MM.1S (cell line): Measurements from ENCODE around the gene N4BP2L2.

Experiments
- DNase-seq: peaks from one replicate; pipeline ENCODE4 v3.0.0-alpha.2; 2015
- H2AFZ ChIP-seq: fragments of 300-600 bp; sonication (generic); 2 replicates; pipeline ENCODE4 v1.6.0; 2016; ENCODE audit warnings: antibody characterized with exemption, low read length
- H3F3A ChIP-seq: fragments of 300-600 bp; sonication (generic); 2 replicates; pipeline ENCODE4 v1.6.1; 2016; ENCODE audit warnings: mild to moderate bottlenecking, antibody characterized with exemption, low read length, moderate library complexity, mixed read lengths; ENCODE audit not compliant: insufficient read depth
- H3K27ac ChIP-seq: fragments of 300-600 bp; sonication (generic); 2 replicates; pipeline ENCODE4 v1.5.1; 2016; ENCODE audit warnings: mild to moderate bottlenecking, low read length
- H3K27me3 ChIP-seq: fragments of 300-600 bp; sonication (generic); replicated peaks from 2 replicates; pipeline ENCODE4 v1.6.0; 2016; ENCODE audit warnings: low read length; ENCODE audit not compliant: insufficient read depth
- H3K36me3 ChIP-seq: fragments of 300-600 bp; sonication (generic); replicated peaks from 2 replicates; pipeline ENCODE4 v1.6.1; 2016; ENCODE audit warnings: mild to moderate bottlenecking, low read length, mixed read lengths; ENCODE audit not compliant: insufficient read depth
- H3K4me1 ChIP-seq: fragments of 300-600 bp; sonication (generic); 2 replicates; pipeline ENCODE4 v1.6.1; 2016; ENCODE audit warnings: low read length, mixed read lengths
- H3K4me2 ChIP-seq: fragments of 300-600 bp; sonication (generic); 2 replicates; pipeline ENCODE4 v1.6.0; 2016; ENCODE audit warnings: low read depth, low read length
- H3K4me3 ChIP-seq: fragments of 300-600 bp; sonication (generic); 2 replicates; pipeline ENCODE4 v1.5.1; 2016; ENCODE audit warnings: low read length, mixed read lengths
- H3K79me2 ChIP-seq: fragments of 300-600 bp; sonication (generic); 2 replicates; pipeline ENCODE4 v1.6.1; 2016; ENCODE audit warnings: mixed run types, low read length, mixed read lengths
- H3K9ac ChIP-seq: fragments of 300-600 bp; sonication (generic); 2 replicates; pipeline ENCODE4 v1.6.1; 2016; ENCODE audit warnings: low read length, mixed read lengths
- H3K9me2 ChIP-seq: fragments of 300-600 bp; sonication (generic); replicated peaks from 2 replicates; pipeline ENCODE4 v1.6.1; 2016; ENCODE audit warnings: mild to moderate bottlenecking, low read length, mixed read lengths; ENCODE audit not compliant: insufficient read depth
- H3K9me3 ChIP-seq: fragments of 300-600 bp; sonication (generic); replicated peaks from 2 replicates; pipeline ENCODE4 v1.6.1; 2016; ENCODE audit warnings: mild to moderate bottlenecking, low read length, mixed read lengths; ENCODE audit not compliant: insufficient read depth
- H4K20me1 ChIP-seq: fragments of 300-600 bp; sonication (generic); 2 replicates; pipeline ENCODE4 v1.6.1; 2016; ENCODE audit warnings: mild to moderate bottlenecking, low read length, moderate library complexity, mixed read lengths; ENCODE audit not compliant: insufficient read depth
- CTCF ChIP-seq: fragments of 300-600 bp; sonication (generic); IDR thresholded peaks from 2 replicates; pipeline ENCODE4 v1.5.1; 2016; ENCODE audit warnings: antibody characterized with exemption, low read length, mixed read lengths
- EZH2 ChIP-seq: fragments of 300-600 bp; sonication (generic); optimal IDR thresholded peaks from 2 replicates; pipeline ENCODE3; 2017; ENCODE audit warnings: low read depth, mild to moderate bottlenecking, antibody characterized with exemption, low read length, mixed read lengths
- EZH2phosphoT487 ChIP-seq: fragments of 300-600 bp; sonication (generic); IDR thresholded peaks from 2 replicates; pipeline ENCODE4 v1.6.1; 2018; ENCODE audit warnings: antibody characterized with exemption, low read length

The N4BP2L2 gene

DNA sequence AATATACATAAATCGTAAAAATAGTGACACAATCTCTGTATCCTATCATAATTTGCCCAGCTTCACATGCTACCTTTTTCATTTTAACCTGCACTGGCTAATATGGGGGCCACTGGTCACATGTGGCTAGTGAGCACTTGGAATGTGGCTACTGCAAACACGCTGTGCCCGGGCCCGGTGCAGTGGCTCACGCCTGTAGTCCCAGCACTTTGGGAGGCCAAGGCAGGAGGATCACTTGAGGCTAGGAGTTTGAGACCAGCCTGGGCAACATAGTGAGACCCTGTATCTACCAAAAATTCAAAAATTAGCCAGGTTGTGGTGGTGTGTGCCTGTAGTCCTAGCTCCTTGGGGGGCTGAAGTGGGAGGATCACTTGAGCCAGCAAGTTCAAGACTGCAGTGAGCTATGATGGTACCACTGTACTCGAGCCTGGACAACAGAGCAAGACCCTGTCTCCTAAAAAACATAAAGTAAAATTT lies 109.1 kb downstream of the N4BP2L2 start:
- H3F3A ChIP-seq: peaks cover 22% of the 10 kb centered on the region
- no peaks in the 10 kb centered on the region for H3K9me3 ChIP-seq
- no peaks in the 10 kb centered on the region for H3K36me3 ChIP-seq
- peak overlapping the region; percentile 72; the same call in 1 of the 2 replicates for H3K4me3 ChIP-seq
- H3K9ac ChIP-seq: no peak overlapping the region
- H3K4me2 ChIP-seq: peak overlapping the region; percentile 85; the same call in 1 of the 2 replicates
- H3K79me2 ChIP-seq: peaks cover 40% of the 10 kb centered on the region
- DNase-seq: no peak
- no peak overlapping the region for H2AFZ ChIP-seq
- H4K20me1 ChIP-seq: no peaks in the 10 kb centered on the region
- no peaks in the 10 kb centered on the region for H3K9me2 ChIP-seq
- H3K27me3 ChIP-seq: no peaks in the 10 kb centered on the region
- peaks cover 23% of the 10 kb centered on the region for H3K4me1 ChIP-seq
- peak overlapping the region; percentile 92; the same call in 1 of the 2 replicates for H3K27ac ChIP-seq
- TF ChIP-seq CTCF: no peak
- no peak for TF ChIP-seq EZH2phosphoT487
- TF ChIP-seq EZH2: no peak

- H3K79me2 ChIP-seq: peaks cover 47% of the 10 kb centered on the region
- H3K9me2 ChIP-seq: no peaks in the 10 kb centered on the region
- DNase-seq: no peak
- peaks cover 22% of the 10 kb centered on the region for H3F3A ChIP-seq
- H4K20me1 ChIP-seq: no peaks in the 10 kb centered on the region
- H3K4me1 ChIP-seq: peaks cover 23% of the 10 kb centered on the region
- peak overlapping the region; percentile 72 for H3K4me3 ChIP-seq
- no peaks in the 10 kb centered on the region for H3K27me3 ChIP-seq
- peak overlapping the region; percentile 85 for H3K4me2 ChIP-seq
- no peaks in the 10 kb centered on the region for H3K9me3 ChIP-seq
- H3K36me3 ChIP-seq: no peaks in the 10 kb centered on the region
- H2AFZ ChIP-seq: no peak overlapping the region
- no peak for TF ChIP-seq EZH2phosphoT487
- no peak for TF ChIP-seq EZH2
- no peak for TF ChIP-seq CTCF
- peak overlapping the region; percentile 92; the same call in 1 of the 2 replicates for H3K27ac ChIP-seq
- peak overlapping the region; percentile 87 for H3K9ac ChIP-seq
Measured at GRCh38 chr13:32428581-32429432, 109.8 kb downstream of the N4BP2L2 start.

DNA sequence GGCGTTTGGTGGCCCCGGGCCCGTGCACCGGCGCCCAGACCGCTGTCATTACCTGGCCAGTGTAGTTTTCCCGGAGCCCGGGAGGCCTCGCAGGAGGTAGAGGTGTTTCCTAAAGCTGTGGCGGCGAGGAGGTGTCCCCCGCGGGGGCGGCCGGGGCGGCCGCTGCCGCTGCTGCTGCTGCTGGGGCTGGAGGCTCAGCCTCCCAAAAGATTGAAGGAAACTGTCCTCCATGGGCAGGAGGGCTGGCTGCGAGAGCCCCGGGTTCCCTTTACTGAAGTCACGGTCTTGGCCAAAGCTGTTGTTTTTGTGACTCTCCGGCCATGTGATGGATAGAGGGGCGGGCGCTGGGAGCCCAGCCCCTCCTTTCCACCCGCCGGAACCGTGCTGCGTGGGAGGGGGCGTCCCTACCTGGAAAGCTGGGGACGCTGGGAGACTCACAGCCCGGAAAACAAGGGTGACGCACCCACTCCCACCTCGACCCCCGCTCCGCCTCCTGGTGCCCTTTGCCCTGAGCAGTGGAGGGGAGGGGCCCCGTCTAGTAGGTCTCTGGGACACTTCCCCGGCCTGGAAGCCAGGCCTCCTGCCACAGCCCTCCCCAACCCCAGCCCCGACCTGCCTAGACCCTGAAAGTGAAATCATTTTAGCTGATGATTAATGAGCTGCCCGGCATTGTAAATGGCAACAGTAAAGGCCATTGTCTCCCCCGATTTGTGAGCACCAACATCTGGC lies 110.6 kb downstream of the N4BP2L2 start, which contains the start of gene N4BP2L1:
Gene N4BP2L1 (minus strand): TSS at position 279 of the 729 bp plus-strand sequence. CDS start 48 bp downstream, at position 231.
- H3K79me2 ChIP-seq: peaks cover 54% of the 10 kb centered on the region
- no peaks in the 10 kb centered on the region for H3K9me2 ChIP-seq
- peak within 1 kb of the TSS; percentile 87 for H3K9ac ChIP-seq
- peaks cover 22% of the 10 kb centered on the region for H3F3A ChIP-seq
- TF ChIP-seq EZH2phosphoT487: no peak
- TF ChIP-seq CTCF: no peak
- no peak for TF ChIP-seq EZH2
- peaks cover 23% of the 10 kb centered on the region for H3K4me1 ChIP-seq
- H4K20me1 ChIP-seq: no peaks in the 10 kb centered on the region
- H3K36me3 ChIP-seq: no peaks in the 10 kb centered on the region
- peak within 1 kb of the TSS; percentile 85 for H3K4me2 ChIP-seq
- H3K27me3 ChIP-seq: no peaks in the 10 kb centered on the region
- no peaks in the 10 kb centered on the region for H3K9me3 ChIP-seq
- no peak within 1 kb of the TSS for H2AFZ ChIP-seq
- H3K27ac ChIP-seq: peak within 1 kb of the TSS; percentile 92; the same call in 1 of the 2 replicates
- H3K4me3 ChIP-seq: peak within 1 kb of the TSS; percentile 85
- DNase-seq: peak; percentile 82
